ENCODE measurements around the gene CRYGN.

Gene CRYGN

GRCh38 chr7:151390598-151391357 lies 49.2 kb downstream of the CRYGN start:
- TF ChIP-seq ARNTL (CRISPR knock-in tag; IDR thresholded peaks at IDR 0.05; ENCODE audit: borderline replicate concordance, low read depth), result no peak
- TF ChIP-seq RARB (CRISPR knock-in tag; IDR thresholded peaks at IDR 0.05), result no peak
- TF ChIP-seq CSRNP3 (CRISPR knock-in tag; IDR thresholded peaks at IDR 0.05), result no peak
- no peak for TF ChIP-seq GLIS3 (CRISPR knock-in tag; IDR thresholded peaks at IDR 0.05)
- no peak for TF ChIP-seq ZFP30 (CRISPR knock-in tag; IDR thresholded peaks at IDR 0.05)
- TF ChIP-seq TCF4 (CRISPR knock-in tag; IDR thresholded peaks at IDR 0.05; ENCODE audit: borderline replicate concordance), result no peak
- no peak for TF ChIP-seq TOX (CRISPR knock-in tag; IDR thresholded peaks at IDR 0.05; ENCODE audit: borderline replicate concordance)
- TF ChIP-seq ZNF70 (CRISPR knock-in tag; IDR thresholded peaks at IDR 0.05), result no peak
- TF ChIP-seq PPARA (CRISPR knock-in tag; IDR thresholded peaks at IDR 0.05; ENCODE audit: borderline replicate concordance), result no peak
- no peak for TF ChIP-seq SNAI2 (CRISPR knock-in tag; IDR thresholded peaks at IDR 0.05)
- no peak for TF ChIP-seq TSHZ2 (CRISPR knock-in tag; IDR thresholded peaks at IDR 0.05)
- TF ChIP-seq ZNF565 (CRISPR knock-in tag; conservative IDR thresholded peaks at IDR 0.05; ENCODE audit: low read depth), result no peak
- no peak for TF ChIP-seq ZFP3 (CRISPR knock-in tag; IDR thresholded peaks at IDR 0.05)
- no peak for ATAC-seq

DNA sequence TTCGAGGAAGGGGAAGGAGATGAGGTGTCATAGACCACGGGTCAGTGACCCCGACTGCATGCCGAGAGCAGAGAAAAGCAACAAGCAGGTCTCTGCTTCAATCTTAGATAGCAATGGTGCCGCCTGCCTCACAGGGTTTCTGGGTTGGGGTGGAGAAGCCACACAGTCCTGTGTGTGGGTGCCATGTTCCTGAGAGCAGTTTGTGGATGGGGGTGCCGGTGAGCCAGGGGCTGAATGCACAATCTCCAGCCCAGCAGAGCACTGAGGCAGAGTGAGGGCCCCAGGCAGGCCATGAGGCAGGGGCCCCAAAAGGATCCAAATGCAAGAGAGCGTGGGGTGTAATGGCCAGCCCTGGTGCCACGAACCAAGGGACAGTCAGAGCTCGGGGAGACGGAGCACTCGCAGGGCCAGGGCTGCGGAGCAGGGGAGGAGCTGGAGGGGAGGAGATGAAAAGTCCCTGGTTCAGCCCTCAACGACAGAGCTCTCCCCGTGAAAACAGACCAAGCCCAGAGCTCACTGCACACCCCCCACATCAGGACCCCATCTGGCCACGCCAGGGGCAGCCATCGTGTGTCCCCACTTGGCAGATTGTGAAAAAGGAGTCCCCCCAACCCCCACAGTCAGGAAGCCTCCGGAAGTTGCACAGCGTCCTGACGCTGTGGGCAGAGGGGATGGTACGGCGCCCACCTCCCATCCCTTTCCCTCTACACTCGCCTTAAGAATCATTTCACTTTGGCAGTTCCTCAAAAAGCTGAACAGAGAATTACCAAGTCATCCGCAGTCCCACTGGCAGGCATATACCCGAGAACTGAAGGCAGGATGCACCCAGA lies 50.0 kb downstream of the CRYGN start:
- ATAC-seq, result no peak

More for the DNA sequence above, 50.0 kb downstream of the CRYGN start:
- TF ChIP-seq CSRNP3 (CRISPR knock-in tag; IDR thresholded peaks at IDR 0.05), result no peak
- TF ChIP-seq TOX (CRISPR knock-in tag; IDR thresholded peaks at IDR 0.05; ENCODE audit: borderline replicate concordance), result no peak
- TF ChIP-seq RARB (CRISPR knock-in tag; IDR thresholded peaks at IDR 0.05), result no peak
- no peak for TF ChIP-seq ZNF8 (CRISPR knock-in tag; IDR thresholded peaks at IDR 0.05)
- no peak for TF ChIP-seq TCF4 (CRISPR knock-in tag; IDR thresholded peaks at IDR 0.05; ENCODE audit: borderline replicate concordance)
- no peak for TF ChIP-seq ARNTL (CRISPR knock-in tag; IDR thresholded peaks at IDR 0.05; ENCODE audit: borderline replicate concordance, low read depth)
- no peak for TF ChIP-seq ZNF70 (CRISPR knock-in tag; IDR thresholded peaks at IDR 0.05)
- no peak for TF ChIP-seq OSR1 (CRISPR knock-in tag; IDR thresholded peaks at IDR 0.05)
- TF ChIP-seq, protein P1, sequence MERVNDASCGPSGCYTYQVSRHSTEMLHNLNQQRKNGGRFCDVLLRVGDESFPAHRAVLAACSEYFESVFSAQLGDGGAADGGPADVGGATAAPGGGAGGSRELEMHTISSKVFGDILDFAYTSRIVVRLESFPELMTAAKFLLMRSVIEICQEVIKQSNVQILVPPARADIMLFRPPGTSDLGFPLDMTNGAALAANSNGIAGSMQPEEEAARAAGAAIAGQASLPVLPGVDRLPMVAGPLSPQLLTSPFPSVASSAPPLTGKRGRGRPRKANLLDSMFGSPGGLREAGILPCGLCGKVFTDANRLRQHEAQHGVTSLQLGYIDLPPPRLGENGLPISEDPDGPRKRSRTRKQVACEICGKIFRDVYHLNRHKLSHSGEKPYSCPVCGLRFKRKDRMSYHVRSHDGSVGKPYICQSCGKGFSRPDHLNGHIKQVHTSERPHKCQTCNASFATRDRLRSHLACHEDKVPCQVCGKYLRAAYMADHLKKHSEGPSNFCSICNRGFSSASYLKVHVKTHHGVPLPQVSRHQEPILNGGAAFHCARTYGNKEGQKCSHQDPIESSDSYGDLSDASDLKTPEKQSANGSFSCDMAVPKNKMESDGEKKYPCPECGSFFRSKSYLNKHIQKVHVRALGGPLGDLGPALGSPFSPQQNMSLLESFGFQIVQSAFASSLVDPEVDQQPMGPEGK (CRISPR knock-in tag; IDR thresholded peaks at IDR 0.05; ENCODE audit: borderline replicate concordance), result no peak
- no peak for TF ChIP-seq GLIS3 (CRISPR knock-in tag; IDR thresholded peaks at IDR 0.05)
- TF ChIP-seq SNAI2 (CRISPR knock-in tag; IDR thresholded peaks at IDR 0.05), result no peak
- no peak for TF ChIP-seq BACH2 (CRISPR knock-in tag; IDR thresholded peaks at IDR 0.05; ENCODE audit: borderline replicate concordance)
- TF ChIP-seq ZFP3 (CRISPR knock-in tag; IDR thresholded peaks at IDR 0.05), result no peak

All from SK-N-SH treated with all-trans-retinoic acid at 6 μM for 48 hours (cell line).